HCT116 (cell line): Measurements from ENCODE around the gene CDK13. TPM values are rescaled to one million over a fixed set of nuclear protein-coding genes. Genes with fewer than 3 reads are reported as not detected.

Experiments
- ATAC-seq: fragments of 200-7000 bp; cut with Tn5 transposase; 2 replicates; pipeline ENCODE4 v1.9.1; 2020; ENCODE audit warnings: mild to moderate bottlenecking, moderate library complexity
- Bru-seq: library from RNA; stranded (reverse); fragments of 400-500 nt; gene quantifications from one replicate; lab custom pipeline; 2021; lab: Mats Ljungman, UMichigan
- BruChase-seq, 2 experiments: library from RNA; stranded (reverse); fragments of 400-500 nt; gene quantifications; one replicate each; lab custom pipeline; 2021; lab: Mats Ljungman, UMichigan
- BruUV-seq: library from RNA; stranded (reverse); fragments of 400-500 nt; replicated peaks from 2 replicates; lab custom pipeline; 2021; lab: Mats Ljungman, UMichigan
- CTCF ChIA-PET: fragments of 300-600 bp; sonication (Branson Sonifier 250); formaldehyde crosslinking; loops from one replicate; lab custom pipeline; 2021; ENCODE audit warnings: antibody characterized with exemption; lab: Charles Lee
- POLR2A ChIA-PET: fragments of 300-600, 350-600 bp; sonication (Branson Sonifier 250); formaldehyde crosslinking; loops from one replicate; lab custom pipeline; 2021; ENCODE audit warnings: antibody characterized with exemption; lab: Charles Lee
- RAD21 ChIA-PET, 2 experiments: fragments of 300-600 bp; sonication (Branson Sonifier 250); formaldehyde crosslinking; loops; one replicate each; lab custom pipeline; 2023; ENCODE audit warnings: low total read pairs in 2 of 2; ENCODE audit not compliant: uncharacterized antibody in 2 of 2, unreplicated experiment in 2 of 2, low non-redundant PET in 1 of 2; lab: Charles Lee
- DNase-seq: peaks from one replicate; pipeline ENCODE4 v3.0.0-alpha.2; 2010; ENCODE audit warnings: low read depth, low spot score
- H2AFZ ChIP-seq: fragments of 200-600 bp; shearing (Covaris generic), sonication (generic); 2 replicates; pipeline ENCODE4 v1.6.1; 2017; ENCODE audit warnings: low read depth, mixed run types, mixed read lengths, antibody characterized with exemption, low read length; ENCODE audit not compliant: poor library complexity, severe bottlenecking
- H3K27ac ChIP-seq: 2 replicates; pipeline ENCODE4 v1.5.1; 2012; ENCODE audit warnings: low read depth, low read length
- H3K27me3 ChIP-seq: fragments of 200-600 bp; sonication (generic); 2 replicates; pipeline ENCODE4 v1.6.1; 2016; ENCODE audit warnings: mixed run types, low read length, mixed read lengths; ENCODE audit not compliant: insufficient read depth
- H3K36me3 ChIP-seq, 2 experiments: fragments of 200-500 bp in 1 of 2; fragments of 200-600 bp in 1 of 2; sonication (Bioruptor generic) in 1 of 2; sonication (generic) in 1 of 2; 2 replicates each; pipeline versions ENCODE4 v1.5.1 to v1.6.1; 2014 to 2016; ENCODE audit warnings: low read length in 2 of 2, inconsistent platforms in 1 of 2, mixed read lengths in 1 of 2, mixed run types in 1 of 2; ENCODE audit not compliant: insufficient read depth in 2 of 2, control insufficient read depth in 1 of 2
- H3K4me1 ChIP-seq, 2 experiments: fragments of 200-600 bp in 1 of 2; sonication (generic) in 1 of 2; 2 replicates each; pipeline versions ENCODE4 v1.5.1 to v1.6.1; 2012 to 2017; ENCODE audit warnings: low read length in 2 of 2, inconsistent platforms in 1 of 2, mild to moderate bottlenecking in 1 of 2, mixed read lengths in 1 of 2, mixed run types in 1 of 2, moderate library complexity in 1 of 2; ENCODE audit not compliant: insufficient read depth in 2 of 2, control insufficient read depth in 1 of 2
- H3K4me2 ChIP-seq: fragments of 200-600 bp; sonication (generic); 2 replicates; pipeline ENCODE4 v1.6.1; 2017; ENCODE audit warnings: mixed run types, low read length, mixed read lengths
- H3K4me3 ChIP-seq, 2 experiments: fragments of 200-600 bp in 1 of 2; sonication (generic) in 1 of 2; replicated peaks in 1 of 2; 2 replicates each; pipeline ENCODE4 v1.5.1; 2011 to 2016; ENCODE audit warnings: low read length in 2 of 2, control low read depth in 1 of 2, low read depth in 1 of 2, mild to moderate bottlenecking in 1 of 2, mixed read lengths in 1 of 2, mixed run types in 1 of 2
- H3K79me2 ChIP-seq: fragments of 200-600 bp; sonication (generic); 2 replicates; pipeline ENCODE4 v1.6.1; 2017; ENCODE audit warnings: mild to moderate bottlenecking, mixed run types, low read length, moderate library complexity, mixed read lengths; ENCODE audit not compliant: insufficient read depth
- H3K9ac ChIP-seq: fragments of 200-600 bp; sonication (generic); 2 replicates; pipeline ENCODE4 v1.6.1; 2016; ENCODE audit warnings: low read length, mixed read lengths
- H3K9me2 ChIP-seq: fragments of 200-600 bp; sonication (generic), shearing (Covaris generic); 2 replicates; pipeline ENCODE4 v1.6.1; 2017; ENCODE audit warnings: mixed run types, mild to moderate bottlenecking, moderate library complexity; ENCODE audit not compliant: insufficient read depth
- H3K9me3 ChIP-seq, 2 experiments: fragments of 200-500 bp in 1 of 2; fragments of 200-600 bp in 1 of 2; sonication (Bioruptor generic) in 1 of 2; sonication (generic) in 1 of 2; 2 replicates each; pipeline ENCODE4 v1.6.1; 2014 to 2017; ENCODE audit warnings: low read length in 2 of 2, mixed read lengths in 2 of 2, inconsistent platforms in 1 of 2, low read depth in 1 of 2, mild to moderate bottlenecking in 1 of 2, mixed run types in 1 of 2, moderate library complexity in 1 of 2; ENCODE audit not compliant: control insufficient read depth in 1 of 2, insufficient read depth in 1 of 2
- H4K20me1 ChIP-seq: fragments of 200-600 bp; sonication (generic), shearing (Covaris generic); 2 replicates; pipeline ENCODE4 v1.6.1; 2017; ENCODE audit warnings: mixed run types, mild to moderate bottlenecking, moderate library complexity; ENCODE audit not compliant: insufficient read depth
- CBX3 ChIP-seq: IDR thresholded peaks from 2 replicates; pipeline ENCODE4 v1.6.1; 2012; ENCODE audit warnings: low read depth
- EGR1 ChIP-seq: IDR thresholded peaks from 2 replicates; pipeline ENCODE4 v1.6.1; 2012; ENCODE audit warnings: low read depth
- ELF1 ChIP-seq: IDR thresholded peaks from 2 replicates; pipeline ENCODE4 v1.6.1; 2012; ENCODE audit warnings: low read depth, borderline replicate concordance
- EZH2 ChIP-seq: fragments of 200-600 bp; sonication (generic); IDR thresholded peaks from 2 replicates; pipeline ENCODE4 v1.6.1; 2017; ENCODE audit warnings: antibody characterized with exemption, mixed run types
- FOSL1 ChIP-seq: IDR thresholded peaks from 2 replicates; pipeline ENCODE4 v1.6.1; 2012; ENCODE audit warnings: low read depth
- JUND ChIP-seq: IDR thresholded peaks from 2 replicates; pipeline ENCODE4 v1.6.1; 2012
- MAX ChIP-seq: IDR thresholded peaks from 2 replicates; pipeline ENCODE4 v1.6.1; 2012
- POLR2A ChIP-seq: IDR thresholded peaks from 2 replicates; pipeline ENCODE4 v1.7.0; 2011; ENCODE audit warnings: borderline replicate concordance; ENCODE audit not compliant: insufficient read depth, insufficient read length; ENCODE audit errors: extremely low read depth
- POLR2AphosphoS5 ChIP-seq: IDR thresholded peaks from 2 replicates; pipeline ENCODE4 v1.6.1; 2011; ENCODE audit warnings: mild to moderate bottlenecking, low read depth, low read length, moderate library complexity
- REST ChIP-seq: IDR thresholded peaks from 2 replicates; pipeline ENCODE4 v1.6.1; 2012; ENCODE audit warnings: low read depth
- SIN3A ChIP-seq: IDR thresholded peaks from 2 replicates; pipeline ENCODE4 v1.6.1; 2012; ENCODE audit warnings: low read depth
- SP1 ChIP-seq: IDR thresholded peaks from 2 replicates; pipeline ENCODE4 v1.6.1; 2012; ENCODE audit warnings: low read depth
- YY1 ChIP-seq: IDR thresholded peaks from 2 replicates; pipeline ENCODE4 v1.6.1; 2011; ENCODE audit warnings: low read length, low read depth, moderate library complexity, mild to moderate bottlenecking; ENCODE audit not compliant: insufficient replicate concordance; ENCODE audit errors: extremely low read depth
- ZFX ChIP-seq: fragments of 450-650 bp; IDR thresholded peaks from 2 replicates; pipeline ENCODE4 v1.6.1; 2017
- intact Hi-C: fragments of 100-400 bp; cut with micrococcal nuclease; formaldehyde crosslinking; loops from 2 replicates; pipeline ENCODE4 v1.10.0; 2022
- long read RNA-seq: library from polyadenylated mRNA; unstranded; transcript quantifications from one replicate; pipeline ENCODE4 v2.0.0, GENCODE V29; 2021; ENCODE audit not compliant: unreplicated experiment
- polyA plus RNA-seq: library from polyadenylated mRNA; unstranded; fragments of >200 nt; gene quantifications from 2 replicates; pipeline ENCODE4 v1.2.1, GENCODE V29; 2012; ENCODE audit warnings: missing spikeins
- total RNA-seq: library from RNA; stranded (reverse); gene quantifications from one replicate; pipeline ENCODE4 v1.2.1, GENCODE V29; 2021; ENCODE audit not compliant: unreplicated experiment

Gene CDK13
- total RNA-seq, result 28.8 TPM
- 15.0 and 16.0 TPM in 2 replicates for polyA plus RNA-seq
- Bru-seq, nascent RNA, result percentile 89 among the genes with signal in this experiment
- percentile 74 among the genes with signal in this experiment for BruChase-seq, experiment 1, labeled RNA remaining after a 6-hour chase
- BruChase-seq, experiment 2, labeled RNA remaining after a 2-hour chase, result percentile 81 among the genes with signal in this experiment
- long read RNA-seq, full-length matches to known transcripts, result 22 of 40 reads
- long read RNA-seq, partial matches to known transcripts, result 11 of 40 reads
- long read RNA-seq, other reads (novel, unspliced or antisense), result 7 of 40 reads

- POLR2A ChIA-PET, result interaction anchor here (0.8 to 1.4 kb wide), 3 partner anchors 10 to 185 kb away, joined by 3 to 4 read pairs (median 3); partner anchors contain the start of genes MPLKIP and SUGCT
- H3K27me3 ChIP-seq, result no peaks in the 10 kb centered on the region
- intact Hi-C loops, result no loop called here
These were observed at the start of gene CDK13 for GRCh38 chr7:39949971-39950472. TSS of gene CDK13 (plus strand) at chr7:39950256. CDS start at chr7:39950642, 386 bp downstream.

More at GRCh38 chr7:39949971-39950472, at the start of gene CDK13:
- H3K79me2 ChIP-seq, result peaks cover 49% of the 10 kb centered on the region
- RAD21 ChIA-PET, result no interaction called here
- H3K9ac ChIP-seq, result peak within 1 kb of the TSS; percentile 91
- peaks cover 9 to 21% of the 10 kb centered on the region in 2 experiments; a peak in 3 of 4 replicates for H3K4me1 ChIP-seq
- no peaks in the 10 kb centered on the region for H3K9me2 ChIP-seq
- CTCF ChIA-PET, result interaction anchor here (0.6 kb wide), 1 partner anchor 54 kb away, joined by 3 read pairs; no protein-coding TSS in a partner anchor
- BruUV-seq, result TSS peak; percentile 27
- no peaks in the 10 kb centered on the region for H3K9me3 ChIP-seq
- 0 out of 2 replicates have a peak, but pooled peaks cover 12% of the 10 kb centered on the region for H4K20me1 ChIP-seq
- peak; percentile 68 for DNase-seq
- H3K36me3 ChIP-seq, result no peaks in the 10 kb centered on the region
- peak within 1 kb of the TSS; percentile 90 to 93 for H3K4me3 ChIP-seq
- H3K27ac ChIP-seq, result peak within 1 kb of the TSS; percentile 98
- no peak within 1 kb of the TSS for H2AFZ ChIP-seq
- TF ChIP-seq FOSL1 (no peak), REST (no peak), EGR1 (peak; percentile 81), JUND (no peak), POLR2A (peak; percentile 59), ELF1 (peak; percentile 75), SP1 (no peak), MAX (peak; percentile 77), CBX3 (0 out of 2 replicates have a peak, but pooled peaks have one; percentile 6), SIN3A (no peak), YY1 (peak; percentile 15), POLR2AphosphoS5 (peak; percentile 88), EZH2 (no peak), ZFX (peak; percentile 96)
- TF ChIP-seq, all 23 proteins: peak for 8
- peak within 1 kb of the TSS; percentile 86 for H3K4me2 ChIP-seq
- ATAC-seq, result peak; percentile 71
